ENCODE results near the gene FGGY. TPM values are rescaled to one million over a fixed set of nuclear protein-coding genes. Genes with fewer than 3 reads are reported as not detected.
"Not testable (repeated sequence)": the region's sequence is repeated elsewhere in the genome, so short reads cannot be mapped to it uniquely, and the experiment has no call there.

The FGGY gene
- total RNA-seq, 2 experiments from 2014 or later = 5.6 to 8.1 TPM

- intact Hi-C loops (cut with DNase I, micrococcal nuclease) = loop anchor here in 1 of 2 experiments (10.0 kb wide), 2 partner anchors 266 to 536 kb away; no protein-coding TSS in a partner anchor
- Mint-ChIP-seq H3K9me3 (ENCODE audit: low read depth) (no peaks in the 10 kb centered on the region), H3K4me1 (peaks cover 7% of the 10 kb centered on the region), H3K27ac (no peak overlapping the region), H3K27me3 (no peaks in the 10 kb centered on the region), H3K4me3 (no peak overlapping the region), H3K36me3 (ENCODE audit: low read depth) (no peaks in the 10 kb centered on the region)
- ChIA-PET POLR2A (no interaction called here), CTCF (no interaction called here)
- ATAC-seq (peak; percentile 88), DNase-seq (peak; percentile 44)
Measured at GRCh38 chr1:59290193-59290949, 6.5 kb upstream of the FGGY start.

GRCh38 chr1:59291561-59291960 is 5.3 kb upstream of the FGGY start:
- Mint-ChIP-seq H3K4me1 (peaks cover 10% of the 10 kb centered on the region), H3K9me3 (ENCODE audit: low read depth) (no peaks in the 10 kb centered on the region), H3K36me3 (ENCODE audit: low read depth) (no peaks in the 10 kb centered on the region), H3K27ac (no peak overlapping the region), H3K4me3 (no peak overlapping the region), H3K27me3 (no peaks in the 10 kb centered on the region)
- ChIA-PET CTCF (no interaction called here), POLR2A (no interaction called here)
- DNase-seq (no peak), ATAC-seq (no peak)
- intact Hi-C loops (cut with DNase I, micrococcal nuclease) = loop anchor here in 1 of 2 experiments (10.0 kb wide), 2 partner anchors 267 to 537 kb away; no protein-coding TSS in a partner anchor

GRCh38 chr1:59292562-59292961 is 4.3 kb upstream of the FGGY start:
- Mint-ChIP-seq H3K4me3 (no peak overlapping the region), H3K4me1 (peaks cover 15% of the 10 kb centered on the region), H3K36me3 (ENCODE audit: low read depth) (no peaks in the 10 kb centered on the region), H3K27me3 (no peaks in the 10 kb centered on the region), H3K27ac (no peak overlapping the region), H3K9me3 (ENCODE audit: low read depth) (no peaks in the 10 kb centered on the region)
- DNase-seq (no peak), ATAC-seq (no peak)
- intact Hi-C loops (cut with DNase I, micrococcal nuclease) = loop anchor here in 1 of 2 experiments (10.0 kb wide), 2 partner anchors 268 to 538 kb away; no protein-coding TSS in a partner anchor
- ChIA-PET CTCF (interaction anchor here (0.9 kb wide), 1 partner anchor 406 kb away, joined by 5 read pairs; no protein-coding TSS in a partner anchor), POLR2A (no interaction called here)

GRCh38 chr1:59293206-59293605 is 3.7 kb upstream of the FGGY start:
- ATAC-seq = no peak
- ChIA-PET POLR2A (no interaction called here), CTCF (no interaction called here)
- Mint-ChIP-seq H3K36me3 (ENCODE audit: low read depth) (no peaks in the 10 kb centered on the region), H3K27ac (no peak overlapping the region), H3K9me3 (ENCODE audit: low read depth) (no peaks in the 10 kb centered on the region), H3K4me1 (peaks cover 20% of the 10 kb centered on the region), H3K4me3 (no peak overlapping the region), H3K27me3 (no peaks in the 10 kb centered on the region)
- intact Hi-C loops (cut with DNase I, micrococcal nuclease) = loop anchor here in 1 of 2 experiments (10.0 kb wide), 2 partner anchors 268 to 538 kb away; no protein-coding TSS in a partner anchor
- DNase-seq = no peak

- intact Hi-C loops (cut with DNase I, micrococcal nuclease) = loop anchor here in 1 of 2 experiments (10.0 kb wide), 2 partner anchors 269 to 539 kb away; no protein-coding TSS in a partner anchor
- ChIA-PET CTCF (no interaction called here), POLR2A (no interaction called here)
- ATAC-seq = no peak
- H3K9me3 Mint-ChIP-seq (ENCODE audit: low read depth) = no peaks in the 10 kb centered on the region
- no peaks in the 10 kb centered on the region for H3K27me3 Mint-ChIP-seq
- no peak overlapping the region for H3K27ac Mint-ChIP-seq
- peaks cover 20% of the 10 kb centered on the region for H3K4me1 Mint-ChIP-seq
- DNase-seq = no peak
- H3K36me3 Mint-ChIP-seq (ENCODE audit: low read depth) = no peaks in the 10 kb centered on the region
- H3K4me3 Mint-ChIP-seq = no peak overlapping the region
Measured at GRCh38 chr1:59293849-59294248, 3.0 kb upstream of the FGGY start.

- DNase-seq (no peak), ATAC-seq (no peak)
- H3K27me3 Mint-ChIP-seq = no peaks in the 10 kb centered on the region
- H3K27ac Mint-ChIP-seq = no peak overlapping the region
- intact Hi-C loops (cut with DNase I, micrococcal nuclease) = loop anchor here in 1 of 2 experiments (10.0 kb wide), 2 partner anchors 270 to 540 kb away; no protein-coding TSS in a partner anchor
- POLR2A ChIA-PET = no interaction called here
- CTCF ChIA-PET = no interaction called here
- no peak overlapping the region for H3K4me3 Mint-ChIP-seq
- H3K36me3 Mint-ChIP-seq (ENCODE audit: low read depth) = no peaks in the 10 kb centered on the region
- peaks cover 20% of the 10 kb centered on the region for H3K4me1 Mint-ChIP-seq
- no peaks in the 10 kb centered on the region for H3K9me3 Mint-ChIP-seq (ENCODE audit: low read depth)
Measured at GRCh38 chr1:59294423-59294822, 2.5 kb upstream of the FGGY start.

GRCh38 chr1:59295618-59296017 is 1.3 kb upstream of the FGGY start:
- Mint-ChIP-seq H3K4me3 (peak overlapping the region; percentile 88), H3K4me1 (peaks cover 20% of the 10 kb centered on the region), H3K27me3 (no peaks in the 10 kb centered on the region), H3K36me3 (ENCODE audit: low read depth) (no peaks in the 10 kb centered on the region), H3K27ac (no peak overlapping the region), H3K9me3 (ENCODE audit: low read depth) (no peaks in the 10 kb centered on the region)
- ChIA-PET CTCF (interaction anchor here (0.7 to 0.9 kb wide), 2 partner anchors 16 to 403 kb away, joined by 3 to 5 read pairs; no protein-coding TSS in a partner anchor), POLR2A (no interaction called here)
- ATAC-seq = no peak
- DNase-seq = no peak
- intact Hi-C loops (cut with DNase I, micrococcal nuclease) = loop anchor here (1.0 to 10.0 kb wide), 9 partner anchors 37 to 595 kb away; partner anchors contain the start of genes JUN (in 2 of the 2), HOOK1 (in 1 of the 2) and MYSM1 (in 1 of the 2)

GRCh38 chr1:59298026-59298583 is 1.2 kb downstream of the FGGY start:
- ChIA-PET CTCF (no interaction called here), POLR2A (no interaction called here)
- Mint-ChIP-seq H3K36me3 (ENCODE audit: low read depth) (peaks cover 1% of the 10 kb centered on the region), H3K27ac (peak overlapping the region; percentile 38), H3K9me3 (ENCODE audit: low read depth) (peaks cover 4% of the 10 kb centered on the region), H3K4me3 (peak overlapping the region; percentile 88), H3K27me3 (no peaks in the 10 kb centered on the region), H3K4me1 (peaks cover 17% of the 10 kb centered on the region)
- ATAC-seq = no peak
- intact Hi-C loops (cut with DNase I, micrococcal nuclease) = loop anchor here (5.0 to 10.0 kb wide), 3 partner anchors 273 to 543 kb away; no protein-coding TSS in a partner anchor
- DNase-seq = no peak

GRCh38 chr1:59298710-59299346 is 1.9 kb downstream of the FGGY start:
- no peak overlapping the region for H3K4me3 Mint-ChIP-seq
- no peak for DNase-seq
- no peak for ATAC-seq
- intact Hi-C loops (cut with DNase I, micrococcal nuclease) = loop anchor here (5.0 to 10.0 kb wide), 3 partner anchors 274 to 544 kb away; no protein-coding TSS in a partner anchor
- peaks cover 17% of the 10 kb centered on the region for H3K4me1 Mint-ChIP-seq
- H3K36me3 Mint-ChIP-seq (ENCODE audit: low read depth) = peaks cover 2% of the 10 kb centered on the region
- H3K27me3 Mint-ChIP-seq = no peaks in the 10 kb centered on the region
- ChIA-PET POLR2A (no interaction called here), CTCF (no interaction called here)
- H3K9me3 Mint-ChIP-seq (ENCODE audit: low read depth) = peaks cover 4% of the 10 kb centered on the region
- no peak overlapping the region for H3K27ac Mint-ChIP-seq

- H3K36me3 Mint-ChIP-seq (ENCODE audit: low read depth); H3K27ac Mint-ChIP-seq; H3K9me3 Mint-ChIP-seq (ENCODE audit: low read depth); CTCF ChIA-PET; POLR2A ChIA-PET; ATAC-seq; H3K27me3 Mint-ChIP-seq; DNase-seq; H3K4me3 Mint-ChIP-seq: not testable (repeated sequence)
- intact Hi-C loops (cut with DNase I, micrococcal nuclease) = loop anchor here (5.0 to 10.0 kb wide), 3 partner anchors 275 to 545 kb away; no protein-coding TSS in a partner anchor
- H3K4me1 Mint-ChIP-seq = peaks cover 17% of the 10 kb centered on the region
Measured at GRCh38 chr1:59299670-59300069, 2.8 kb downstream of the FGGY start.

GRCh38 chr1:59302297-59302696 is 5.4 kb downstream of the FGGY start:
- CTCF ChIA-PET = no interaction called here
- H3K4me1 Mint-ChIP-seq = peaks cover 6% of the 10 kb centered on the region
- H3K27me3 Mint-ChIP-seq = no peaks in the 10 kb centered on the region
- peaks cover 4% of the 10 kb centered on the region for H3K36me3 Mint-ChIP-seq (ENCODE audit: low read depth)
- intact Hi-C loops (cut with DNase I, micrococcal nuclease) = no loop called here
- H3K9me3 Mint-ChIP-seq (ENCODE audit: low read depth) = peaks cover 15% of the 10 kb centered on the region
- DNase-seq (no peak), ATAC-seq (no peak)
- H3K4me3 Mint-ChIP-seq = no peak overlapping the region
- POLR2A ChIA-PET = no interaction called here
- H3K27ac Mint-ChIP-seq = no peak overlapping the region

Measured in activated CD4-positive, alpha-beta T cell treated with anti-CD3 and anti-CD28 coated beads for 36 hours (primary cell).